ENCODE measurements around the gene SLC38A1.

The SLC38A1 gene

GRCh38 chr12:46265102-46265501 lies 3.7 kb downstream of the SLC38A1 start:
- no peak overlapping the region for H3K4me3 ChIP-seq (ENCODE audit: low read depth, low read length)
- no peak for TF ChIP-seq CTCF (IDR thresholded peaks at IDR 0.05; ENCODE audit: control insufficient read depth, extremely low read depth, insufficient read depth)
- no peak for DNase-seq (ENCODE audit: low read depth)

- DNase-seq (ENCODE audit: low read depth): no peak
- no peak overlapping the region for H3K4me3 ChIP-seq (ENCODE audit: low read depth, low read length)
- no peak for TF ChIP-seq CTCF (IDR thresholded peaks at IDR 0.05; ENCODE audit: control insufficient read depth, extremely low read depth, insufficient read depth)
These were observed 4.8 kb downstream of the SLC38A1 start for GRCh38 chr12:46264057-46264456.

- no peak for DNase-seq (ENCODE audit: low read depth)
- H3K4me3 ChIP-seq (ENCODE audit: low read depth, low read length): no peak overlapping the region
- TF ChIP-seq CTCF (IDR thresholded peaks at IDR 0.05; ENCODE audit: control insufficient read depth, extremely low read depth, insufficient read depth): no peak
These were observed 5.5 kb downstream of the SLC38A1 start for GRCh38 chr12:46263140-46264016.

GRCh38 chr12:46261646-46262045 lies 7.2 kb downstream of the SLC38A1 start:
- no peak for DNase-seq (ENCODE audit: low read depth)
- TF ChIP-seq CTCF (IDR thresholded peaks at IDR 0.05; ENCODE audit: control insufficient read depth, extremely low read depth, insufficient read depth): no peak
- H3K4me3 ChIP-seq (ENCODE audit: low read depth, low read length): no peak overlapping the region

- DNase-seq (ENCODE audit: low read depth): no peak
- TF ChIP-seq CTCF (IDR thresholded peaks at IDR 0.05; ENCODE audit: control insufficient read depth, extremely low read depth, insufficient read depth): no peak
- H3K4me3 ChIP-seq (ENCODE audit: low read depth, low read length): no peak overlapping the region
These were observed 7.8 kb downstream of the SLC38A1 start for GRCh38 chr12:46260913-46261476.

GRCh38 chr12:46260124-46260912 lies 8.5 kb downstream of the SLC38A1 start:
- TF ChIP-seq CTCF (IDR thresholded peaks at IDR 0.05; ENCODE audit: control insufficient read depth, extremely low read depth, insufficient read depth): no peak
- no peak overlapping the region for H3K4me3 ChIP-seq (ENCODE audit: low read depth, low read length)
- no peak for DNase-seq (ENCODE audit: low read depth)

Measured in LNCaP clone FGC (cell line).